BJ (cell line): ENCODE data around the gene OVAAL. TPM values are rescaled to one million over a fixed set of nuclear protein-coding genes. Genes with fewer than 3 reads are reported as not detected.
"Not testable (repeated sequence)": the region's sequence is repeated elsewhere in the genome, so short reads cannot be mapped to it uniquely, and the experiment has no call there.

ENCODE experiments used
- CTCF ChIA-PET: fragments of 350-600 bp; formaldehyde crosslinking; extraction: SDS; loops from one replicate; lab custom pipeline; 2021; ENCODE audit warnings: antibody characterized with exemption, inconsistent platforms; lab: Yijun Ruan, JAX
- POLR2A ChIA-PET: fragments of 300-600 bp; sonication (Branson Sonifier 250); formaldehyde crosslinking; extraction: SDS; loops from one replicate; lab custom pipeline; 2021; ENCODE audit warnings: antibody characterized with exemption; lab: Charles Lee
- DNase-seq: peaks from one replicate; pipeline ENCODE4 v3.0.0-alpha.2; 2011; ENCODE audit warnings: low read depth
- H3K27me3 ChIP-seq: 2 replicates; pipeline ENCODE4 v1.6.0; 2011; ENCODE audit warnings: low read length; ENCODE audit not compliant: control insufficient read depth, insufficient read depth
- H3K36me3 ChIP-seq: 2 replicates; pipeline ENCODE4 v1.5.1; 2011; ENCODE audit warnings: low read length; ENCODE audit not compliant: control insufficient read depth, insufficient read depth
- H3K4me3 ChIP-seq: 2 replicates; pipeline ENCODE4 v1.5.1; 2011; ENCODE audit warnings: low read depth, mild to moderate bottlenecking, control low read depth, low read length
- polyA plus RNA-seq: library from polyadenylated mRNA; depleted of rRNA; stranded (reverse); fragments of >200 nt; gene quantifications from 2 replicates; pipeline ENCODE4 v1.2.3, GENCODE V29; 2011
- TF ChIP-seq, protein P1 (sequence below): IDR thresholded peaks from 2 replicates; pipeline ENCODE4 v1.5.1; 2011; ENCODE audit warnings: low read depth, mild to moderate bottlenecking, control low read depth, inconsistent platforms, low read length, moderate library complexity; ENCODE audit not compliant: insufficient read depth

OVAAL gene
- polyA plus RNA-seq, 1 experiment, result not detected

DNA sequence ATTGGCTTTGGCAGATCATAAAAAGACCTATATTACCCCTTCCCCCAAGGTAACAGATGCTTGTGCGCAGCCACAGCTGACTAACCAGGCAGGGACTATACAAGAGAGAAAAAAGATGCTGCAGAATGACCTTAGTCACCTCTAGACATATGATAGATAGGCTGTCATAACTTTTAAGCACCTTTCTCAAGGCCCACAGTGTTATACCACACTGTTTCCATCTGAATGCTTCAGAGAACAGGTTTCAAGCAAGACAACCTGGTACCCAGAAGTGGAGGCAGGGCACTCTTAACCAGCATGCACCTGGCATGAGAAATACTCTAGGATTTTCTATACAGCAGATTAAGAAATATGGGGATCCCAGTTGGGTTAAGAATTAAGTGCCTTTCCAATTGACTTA is 12.8 kb upstream of the OVAAL start:
- TF ChIP-seq, protein P1, sequence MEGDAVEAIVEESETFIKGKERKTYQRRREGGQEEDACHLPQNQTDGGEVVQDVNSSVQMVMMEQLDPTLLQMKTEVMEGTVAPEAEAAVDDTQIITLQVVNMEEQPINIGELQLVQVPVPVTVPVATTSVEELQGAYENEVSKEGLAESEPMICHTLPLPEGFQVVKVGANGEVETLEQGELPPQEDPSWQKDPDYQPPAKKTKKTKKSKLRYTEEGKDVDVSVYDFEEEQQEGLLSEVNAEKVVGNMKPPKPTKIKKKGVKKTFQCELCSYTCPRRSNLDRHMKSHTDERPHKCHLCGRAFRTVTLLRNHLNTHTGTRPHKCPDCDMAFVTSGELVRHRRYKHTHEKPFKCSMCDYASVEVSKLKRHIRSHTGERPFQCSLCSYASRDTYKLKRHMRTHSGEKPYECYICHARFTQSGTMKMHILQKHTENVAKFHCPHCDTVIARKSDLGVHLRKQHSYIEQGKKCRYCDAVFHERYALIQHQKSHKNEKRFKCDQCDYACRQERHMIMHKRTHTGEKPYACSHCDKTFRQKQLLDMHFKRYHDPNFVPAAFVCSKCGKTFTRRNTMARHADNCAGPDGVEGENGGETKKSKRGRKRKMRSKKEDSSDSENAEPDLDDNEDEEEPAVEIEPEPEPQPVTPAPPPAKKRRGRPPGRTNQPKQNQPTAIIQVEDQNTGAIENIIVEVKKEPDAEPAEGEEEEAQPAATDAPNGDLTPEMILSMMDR, result no peak
- DNase-seq, result no peak
- CTCF ChIA-PET, result interaction anchor here (0.6 kb wide), 1 partner anchor 20 kb away, joined by 6 read pairs; no protein-coding TSS in a partner anchor
- POLR2A ChIA-PET, result no interaction called here
- Histone ChIP-seq H3K36me3 (no peaks in the 10 kb centered on the region), H3K27me3 (no peaks in the 10 kb centered on the region), H3K4me3 (no peak overlapping the region)

DNA sequence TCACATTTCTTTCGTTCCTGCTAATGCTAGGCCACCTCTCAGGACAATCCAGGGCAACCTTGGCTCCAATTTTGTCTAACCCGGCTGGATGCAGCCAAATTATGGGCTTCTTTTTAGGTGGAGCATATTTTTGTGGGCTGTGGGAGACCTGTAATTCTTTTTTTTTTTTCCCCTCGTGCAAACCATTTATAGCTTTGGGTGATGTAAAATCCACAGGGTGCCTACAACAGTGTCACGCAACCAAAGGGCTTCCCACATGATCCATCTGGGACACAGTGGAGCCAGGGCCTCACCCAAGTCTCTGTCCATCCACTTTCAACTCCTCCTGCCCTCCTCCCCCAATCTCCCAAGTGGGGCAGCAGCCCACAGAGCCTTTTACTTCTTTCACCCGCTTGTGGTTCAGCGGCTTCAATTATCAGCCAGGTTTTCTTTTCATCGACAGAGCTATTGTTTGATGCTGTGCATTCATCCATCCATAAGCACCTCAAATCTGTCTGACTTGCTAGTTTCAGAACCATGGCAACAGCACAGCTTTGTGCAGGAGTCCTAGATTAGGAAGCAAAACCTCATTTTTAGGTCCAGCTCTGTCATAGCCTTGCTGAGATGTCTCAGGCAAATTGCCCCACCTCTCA is 10.0 kb upstream of the OVAAL start:
- H3K4me3 ChIP-seq, result no peak overlapping the region
- no peaks in the 10 kb centered on the region for H3K36me3 ChIP-seq
- POLR2A ChIA-PET, result no interaction called here
- CTCF ChIA-PET, result interaction anchor here (1.0 kb wide), 1 partner anchor 315 kb away, joined by 3 read pairs; no protein-coding TSS in a partner anchor
- DNase-seq, result no peak
- H3K27me3 ChIP-seq, result no peaks in the 10 kb centered on the region
- TF ChIP-seq, protein P1, result no peak

DNA sequence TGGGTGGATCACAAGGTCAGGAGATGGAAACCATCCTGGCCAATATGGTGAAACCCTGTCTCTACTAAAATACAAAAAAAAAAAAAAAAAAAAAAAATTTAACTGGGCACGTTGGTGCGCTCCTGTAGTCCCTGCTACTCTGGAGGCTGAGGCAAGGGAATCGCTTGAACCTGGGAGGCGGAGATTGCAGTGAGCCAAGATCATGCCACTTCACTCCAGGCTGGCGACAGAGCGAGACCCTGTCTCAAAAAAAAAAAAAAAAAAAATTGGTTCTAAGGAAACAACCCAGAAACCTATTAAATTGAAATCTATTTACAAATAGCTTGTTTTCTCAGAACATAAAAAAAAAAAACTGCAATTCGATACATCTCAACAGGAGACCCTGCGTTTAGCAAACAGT is 9.0 kb upstream of the OVAAL start:
- POLR2A ChIA-PET, result interaction anchor here (0.6 kb wide), 1 partner anchor 10 kb away, joined by 4 read pairs; no protein-coding TSS in a partner anchor

DNA sequence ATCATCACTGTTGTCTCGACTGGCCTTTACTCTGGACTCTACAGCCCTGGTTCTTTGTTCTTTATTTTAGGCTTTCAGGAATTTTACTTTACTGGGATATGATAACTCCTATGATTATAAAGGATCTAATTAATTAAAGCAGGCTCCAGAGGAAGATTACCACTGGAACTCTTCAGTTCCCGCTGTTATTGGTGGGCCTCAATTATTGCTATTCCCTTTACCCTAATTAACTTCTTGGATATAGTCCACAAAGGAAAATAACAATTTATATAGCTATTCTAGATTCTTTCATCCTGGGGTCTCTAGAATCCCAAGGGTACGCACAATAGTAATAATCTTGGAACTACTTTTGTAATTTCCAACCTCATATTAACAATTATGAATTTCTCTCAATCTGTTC is 8.5 kb upstream of the OVAAL start:
- no peak for DNase-seq
- POLR2A ChIA-PET, result interaction anchor here (0.6 kb wide), 1 partner anchor 11 kb away, joined by 4 read pairs; no protein-coding TSS in a partner anchor
- TF ChIP-seq, protein P1, result no peak
- H3K36me3 ChIP-seq, result no peaks in the 10 kb centered on the region
- CTCF ChIA-PET, result interaction anchor here (0.9 to 1.4 kb wide), 2 partner anchors 18 to 34 kb away, joined by 3 read pairs; no protein-coding TSS in a partner anchor
- no peaks in the 10 kb centered on the region for H3K27me3 ChIP-seq
- no peak overlapping the region for H3K4me3 ChIP-seq

More for the DNA sequence above, 9.0 kb upstream of the OVAAL start:
- not testable (repeated sequence) for H3K36me3 ChIP-seq, H3K27me3 ChIP-seq, DNase-seq, H3K4me3 ChIP-seq
- CTCF ChIA-PET, result interaction anchor here (1.4 kb wide), 1 partner anchor 34 kb away, joined by 3 read pairs; no protein-coding TSS in a partner anchor

DNA sequence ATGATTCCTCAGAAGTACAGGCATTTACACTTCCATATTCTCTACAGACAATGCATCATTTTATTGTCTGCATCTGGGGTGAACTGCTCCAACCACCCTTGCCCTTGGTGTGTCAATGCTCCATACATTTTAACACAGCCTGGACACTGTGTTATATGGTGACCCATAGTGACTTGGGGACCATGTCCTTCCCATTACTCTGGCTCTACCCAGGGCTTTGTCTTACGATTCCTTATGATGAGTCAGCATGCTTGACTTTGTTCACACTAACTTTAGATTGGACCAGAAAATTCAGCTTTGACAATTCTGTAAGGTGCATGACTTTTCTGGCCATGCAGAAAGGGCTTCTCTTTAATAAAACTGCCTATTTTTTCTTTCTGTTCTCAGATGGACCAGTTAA is 6.8 kb upstream of the OVAAL start:
- Histone ChIP-seq H3K36me3 (no peaks in the 10 kb centered on the region), H3K27me3 (no peaks in the 10 kb centered on the region), H3K4me3 (no peak overlapping the region)
- DNase-seq, result no peak
- POLR2A ChIA-PET, result no interaction called here
- CTCF ChIA-PET, result no interaction called here
- TF ChIP-seq, protein P1, result no peak

DNA sequence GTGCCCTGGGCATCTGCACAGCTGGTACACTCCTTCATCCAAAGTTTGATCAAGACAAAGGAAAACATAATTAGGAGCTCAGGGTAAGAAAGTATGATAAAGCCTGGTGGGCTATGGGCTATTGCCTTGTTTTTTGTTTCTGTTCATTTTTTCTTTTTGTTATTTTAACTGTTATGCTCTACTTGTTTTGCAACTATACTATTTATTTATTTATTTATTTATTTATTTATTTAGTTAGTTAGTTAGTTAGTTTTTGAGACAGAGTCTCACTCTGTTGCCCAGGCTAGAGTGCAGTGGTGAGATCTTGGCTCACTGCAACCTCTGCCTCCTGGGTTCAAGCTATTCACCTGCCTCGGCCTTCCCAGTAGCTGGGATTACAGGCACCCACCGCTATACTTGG is 5.7 kb upstream of the OVAAL start:
- H3K27me3 ChIP-seq, DNase-seq, H3K36me3 ChIP-seq, H3K4me3 ChIP-seq, POLR2A ChIA-PET: not testable (repeated sequence)
- CTCF ChIA-PET, result interaction anchor here (0.8 kb wide), 1 partner anchor 35 kb away, joined by 3 read pairs; no protein-coding TSS in a partner anchor
